GM12865 (cell line): ENCODE results near the gene CDKN2C.
"Not testable (repeated sequence)": the region's sequence is repeated elsewhere in the genome, so short reads cannot be mapped to it uniquely, and the experiment has no call there.

ENCODE experiments used
- DNase-seq: peaks from one replicate; pipeline ENCODE4 v3.0.0; 2010; ENCODE audit warnings: low read depth
- H3K4me3 ChIP-seq: 2 replicates; pipeline ENCODE4 v1.5.1; 2011; ENCODE audit warnings: mild to moderate bottlenecking, low read depth, low read length, control low read depth
- CTCF ChIP-seq: IDR thresholded peaks from 2 replicates; pipeline ENCODE4 v1.5.1; 2011; ENCODE audit warnings: low read length, control low read depth, low read depth, inconsistent platforms; ENCODE audit not compliant: insufficient read depth; ENCODE audit errors: missing control alignments

Gene CDKN2C

GRCh38 chr1:50930965-50931737 is 38.9 kb upstream of the CDKN2C start:
- no peak for TF ChIP-seq CTCF
- H3K4me3 ChIP-seq, result no peak overlapping the region
- peak; percentile 18 for DNase-seq

GRCh38 chr1:50932043-50932442 is 38.0 kb upstream of the CDKN2C start:
- DNase-seq, H3K4me3 ChIP-seq: not testable (repeated sequence)

- DNase-seq, H3K4me3 ChIP-seq: not testable (repeated sequence)
Measured at GRCh38 chr1:50933770-50934169, 36.3 kb upstream of the CDKN2C start.

- no peak overlapping the region for H3K4me3 ChIP-seq
- no peak for DNase-seq
Measured at GRCh38 chr1:50934838-50935237, 35.2 kb upstream of the CDKN2C start.

GRCh38 chr1:50935276-50935675 is 34.8 kb upstream of the CDKN2C start:
- DNase-seq, H3K4me3 ChIP-seq: not testable (repeated sequence)

More at GRCh38 chr1:50934838-50935237, 35.2 kb upstream of the CDKN2C start:
- TF ChIP-seq CTCF, result no peak

- no peak for DNase-seq
- TF ChIP-seq CTCF, result no peak
Measured at GRCh38 chr1:50936321-50936720, 33.7 kb upstream of the CDKN2C start.

GRCh38 chr1:50940291-50940690 is 29.8 kb upstream of the CDKN2C start:
- TF ChIP-seq CTCF, result no peak
- no peak overlapping the region for H3K4me3 ChIP-seq
- DNase-seq, result no peak

More at GRCh38 chr1:50936321-50936720, 33.7 kb upstream of the CDKN2C start:
- no peak overlapping the region for H3K4me3 ChIP-seq

- H3K4me3 ChIP-seq, result no peak overlapping the region
Measured at GRCh38 chr1:50942334-50942733, 27.7 kb upstream of the CDKN2C start.

More at GRCh38 chr1:50942334-50942733, 27.7 kb upstream of the CDKN2C start:
- no peak for DNase-seq
- no peak for TF ChIP-seq CTCF
